SK-N-SH (cell line): ENCODE results near the gene DENND6B.

Experiments used
- ELF1 ChIP-seq: IDR thresholded peaks from 2 replicates; pipeline ENCODE4 v1.4.0; 2012
- EP300 ChIP-seq, 2 experiments: IDR thresholded peaks; 2 replicates each; pipeline versions ENCODE4 v1.4.0 to v1.6.1; 2012; ENCODE audit warnings: borderline replicate concordance in 1 of 2, low read depth in 1 of 2, low read length in 1 of 2
- EZH2phosphoT487 ChIP-seq: fragments of 200-600 bp; sonication (generic); IDR thresholded peaks from 2 replicates; pipeline ENCODE4 v1.6.1; 2017; ENCODE audit warnings: low read depth, mixed run types, mild to moderate bottlenecking, antibody characterized with exemption, moderate library complexity, borderline replicate concordance
- MXI1 ChIP-seq: IDR thresholded peaks from 2 replicates; pipeline ENCODE4 v1.6.1; 2012; ENCODE audit warnings: mild to moderate bottlenecking, low read depth, low read length, improper control_type of control experiment
- POLR2AphosphoS5 ChIP-seq: IDR thresholded peaks from 2 replicates; pipeline ENCODE4 v1.6.1; 2012; ENCODE audit warnings: low read depth, low read length
- RFX5 ChIP-seq: IDR thresholded peaks from 2 replicates; pipeline ENCODE4 v1.6.1; 2012; ENCODE audit warnings: mild to moderate bottlenecking, improper control_type of control experiment, low read length
- TEAD4 ChIP-seq: IDR thresholded peaks from 2 replicates; pipeline ENCODE4 v1.4.0; 2012; ENCODE audit warnings: mild to moderate bottlenecking, borderline replicate concordance; ENCODE audit not compliant: insufficient read depth
- TF ChIP-seq, protein P1 (sequence below): fragments of 200-600 bp; sonication (generic); IDR thresholded peaks from 2 replicates; pipeline ENCODE4 v1.6.1; 2017; ENCODE audit warnings: antibody characterized with exemption, mild to moderate bottlenecking, moderate library complexity
- TF ChIP-seq, protein P2 (sequence below): fragments of 150-350 bp; IDR thresholded peaks from 2 replicates; pipeline ENCODE4 v1.6.1; 2017; ENCODE audit warnings: antibody characterized with exemption, low read length, low read depth, borderline replicate concordance
- TF ChIP-seq, protein P3 (sequence below): IDR thresholded peaks from 2 replicates; pipeline ENCODE4 v1.6.1; 2012; ENCODE audit warnings: mild to moderate bottlenecking, low read depth, low read length, moderate library complexity
- TF ChIP-seq, protein P4 (sequence below): IDR thresholded peaks from 2 replicates; pipeline ENCODE4; 2012

DNA sequence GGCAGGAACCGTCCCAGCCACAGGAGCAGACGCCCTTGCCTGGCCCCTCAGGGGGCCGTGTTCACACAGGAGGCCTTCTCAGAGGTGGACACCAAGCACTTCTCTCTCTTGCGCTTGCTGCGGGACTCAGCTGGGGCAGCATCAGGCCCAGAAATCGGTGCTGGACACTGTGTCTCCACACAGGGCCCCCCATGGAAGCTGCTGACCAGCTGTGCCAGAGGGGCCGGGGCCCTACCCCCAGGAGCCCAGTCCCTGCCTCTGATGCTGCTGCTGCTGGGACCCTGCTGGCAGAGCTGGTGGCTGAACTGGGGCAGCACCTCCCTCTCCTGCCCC lies 23.3 kb downstream of the DENND6B start:
- TF ChIP-seq, protein P1, sequence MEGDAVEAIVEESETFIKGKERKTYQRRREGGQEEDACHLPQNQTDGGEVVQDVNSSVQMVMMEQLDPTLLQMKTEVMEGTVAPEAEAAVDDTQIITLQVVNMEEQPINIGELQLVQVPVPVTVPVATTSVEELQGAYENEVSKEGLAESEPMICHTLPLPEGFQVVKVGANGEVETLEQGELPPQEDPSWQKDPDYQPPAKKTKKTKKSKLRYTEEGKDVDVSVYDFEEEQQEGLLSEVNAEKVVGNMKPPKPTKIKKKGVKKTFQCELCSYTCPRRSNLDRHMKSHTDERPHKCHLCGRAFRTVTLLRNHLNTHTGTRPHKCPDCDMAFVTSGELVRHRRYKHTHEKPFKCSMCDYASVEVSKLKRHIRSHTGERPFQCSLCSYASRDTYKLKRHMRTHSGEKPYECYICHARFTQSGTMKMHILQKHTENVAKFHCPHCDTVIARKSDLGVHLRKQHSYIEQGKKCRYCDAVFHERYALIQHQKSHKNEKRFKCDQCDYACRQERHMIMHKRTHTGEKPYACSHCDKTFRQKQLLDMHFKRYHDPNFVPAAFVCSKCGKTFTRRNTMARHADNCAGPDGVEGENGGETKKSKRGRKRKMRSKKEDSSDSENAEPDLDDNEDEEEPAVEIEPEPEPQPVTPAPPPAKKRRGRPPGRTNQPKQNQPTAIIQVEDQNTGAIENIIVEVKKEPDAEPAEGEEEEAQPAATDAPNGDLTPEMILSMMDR: no peak
- TF ChIP-seq EZH2phosphoT487 (no peak), TEAD4 (no peak), EP300 (IDR thresholded peaks at IDR 0.05; ENCODE audit: borderline replicate concordance in 1 of 2, low read depth in 1 of 2, low read length in 1 of 2) (no peak), ELF1 (no peak), MXI1 (no peak), POLR2AphosphoS5 (no peak), RFX5 (no peak)
- TF ChIP-seq, protein P2, sequence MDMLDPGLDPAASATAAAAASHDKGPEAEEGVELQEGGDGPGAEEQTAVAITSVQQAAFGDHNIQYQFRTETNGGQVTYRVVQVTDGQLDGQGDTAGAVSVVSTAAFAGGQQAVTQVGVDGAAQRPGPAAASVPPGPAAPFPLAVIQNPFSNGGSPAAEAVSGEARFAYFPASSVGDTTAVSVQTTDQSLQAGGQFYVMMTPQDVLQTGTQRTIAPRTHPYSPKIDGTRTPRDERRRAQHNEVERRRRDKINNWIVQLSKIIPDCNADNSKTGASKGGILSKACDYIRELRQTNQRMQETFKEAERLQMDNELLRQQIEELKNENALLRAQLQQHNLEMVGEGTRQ: no peak
- TF ChIP-seq, protein P3, sequence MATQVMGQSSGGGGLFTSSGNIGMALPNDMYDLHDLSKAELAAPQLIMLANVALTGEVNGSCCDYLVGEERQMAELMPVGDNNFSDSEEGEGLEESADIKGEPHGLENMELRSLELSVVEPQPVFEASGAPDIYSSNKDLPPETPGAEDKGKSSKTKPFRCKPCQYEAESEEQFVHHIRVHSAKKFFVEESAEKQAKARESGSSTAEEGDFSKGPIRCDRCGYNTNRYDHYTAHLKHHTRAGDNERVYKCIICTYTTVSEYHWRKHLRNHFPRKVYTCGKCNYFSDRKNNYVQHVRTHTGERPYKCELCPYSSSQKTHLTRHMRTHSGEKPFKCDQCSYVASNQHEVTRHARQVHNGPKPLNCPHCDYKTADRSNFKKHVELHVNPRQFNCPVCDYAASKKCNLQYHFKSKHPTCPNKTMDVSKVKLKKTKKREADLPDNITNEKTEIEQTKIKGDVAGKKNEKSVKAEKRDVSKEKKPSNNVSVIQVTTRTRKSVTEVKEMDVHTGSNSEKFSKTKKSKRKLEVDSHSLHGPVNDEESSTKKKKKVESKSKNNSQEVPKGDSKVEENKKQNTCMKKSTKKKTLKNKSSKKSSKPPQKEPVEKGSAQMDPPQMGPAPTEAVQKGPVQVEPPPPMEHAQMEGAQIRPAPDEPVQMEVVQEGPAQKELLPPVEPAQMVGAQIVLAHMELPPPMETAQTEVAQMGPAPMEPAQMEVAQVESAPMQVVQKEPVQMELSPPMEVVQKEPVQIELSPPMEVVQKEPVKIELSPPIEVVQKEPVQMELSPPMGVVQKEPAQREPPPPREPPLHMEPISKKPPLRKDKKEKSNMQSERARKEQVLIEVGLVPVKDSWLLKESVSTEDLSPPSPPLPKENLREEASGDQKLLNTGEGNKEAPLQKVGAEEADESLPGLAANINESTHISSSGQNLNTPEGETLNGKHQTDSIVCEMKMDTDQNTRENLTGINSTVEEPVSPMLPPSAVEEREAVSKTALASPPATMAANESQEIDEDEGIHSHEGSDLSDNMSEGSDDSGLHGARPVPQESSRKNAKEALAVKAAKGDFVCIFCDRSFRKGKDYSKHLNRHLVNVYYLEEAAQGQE: no peak
- TF ChIP-seq, protein P4, sequence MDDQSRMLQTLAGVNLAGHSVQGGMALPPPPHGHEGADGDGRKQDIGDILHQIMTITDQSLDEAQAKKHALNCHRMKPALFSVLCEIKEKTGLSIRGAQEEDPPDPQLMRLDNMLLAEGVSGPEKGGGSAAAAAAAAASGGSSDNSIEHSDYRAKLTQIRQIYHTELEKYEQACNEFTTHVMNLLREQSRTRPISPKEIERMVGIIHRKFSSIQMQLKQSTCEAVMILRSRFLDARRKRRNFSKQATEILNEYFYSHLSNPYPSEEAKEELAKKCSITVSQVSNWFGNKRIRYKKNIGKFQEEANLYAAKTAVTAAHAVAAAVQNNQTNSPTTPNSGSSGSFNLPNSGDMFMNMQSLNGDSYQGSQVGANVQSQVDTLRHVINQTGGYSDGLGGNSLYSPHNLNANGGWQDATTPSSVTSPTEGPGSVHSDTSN: no peak
